Measurements from ENCODE around the gene CAMTA1. TPM values are rescaled to one million over a fixed set of nuclear protein-coding genes. Genes with fewer than 3 reads are reported as not detected.

CAMTA1 gene
- total RNA-seq, 1 experiment from 2014 or later, result 69.5 TPM

DNA sequence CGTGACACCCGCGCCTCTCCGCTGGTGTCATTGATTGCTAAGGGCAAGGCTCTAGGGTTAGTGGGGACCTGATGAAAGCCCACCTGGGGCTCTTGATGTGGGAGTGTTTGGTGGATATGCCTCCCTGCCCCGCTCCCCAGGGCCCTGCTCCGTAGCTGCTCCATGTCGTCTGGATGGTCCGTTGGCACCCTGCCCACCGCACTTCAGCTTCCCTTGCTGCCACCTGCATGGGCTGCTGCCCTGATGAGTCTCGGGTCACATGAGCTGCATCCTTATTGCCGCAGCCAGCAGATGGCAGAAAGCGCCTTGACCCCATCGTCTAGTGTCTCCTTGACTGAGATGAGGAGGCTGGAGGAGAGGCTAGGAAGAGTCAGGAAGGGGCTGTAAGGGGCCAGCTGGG, 439.4 kb downstream of the CAMTA1 start:
- Histone ChIP-seq H4K20me1 (ENCODE audit: insufficient read depth) (no peaks in the 10 kb centered on the region), H3K9me2 (ENCODE audit: insufficient read depth) (no peaks in the 10 kb centered on the region), H3K27ac (ENCODE audit: low read depth, low read length) (no peak overlapping the region), H3K36me3 (ENCODE audit: control insufficient read depth in 1 of 2, insufficient read depth in 2 of 2, low read length in 2 of 2) (no peaks in the 10 kb centered on the region), H2AFZ (ENCODE audit: low read depth, low read length, poor library complexity, severe bottlenecking) (no peak overlapping the region), H3K4me2 (ENCODE audit: low read length) (no peak overlapping the region), H3K4me3 (replicated peaks in 1 of 2; ENCODE audit: low read depth in 1 of 2, low read length in 2 of 2) (no peak overlapping the region), H3K4me1 (ENCODE audit: control insufficient read depth in 1 of 2, insufficient read depth in 2 of 2, low read length in 2 of 2) (peaks cover 9 to 24% of the 10 kb centered on the region in 2 experiments), H3K9me3 (ENCODE audit: control insufficient read depth in 1 of 2, insufficient read depth in 1 of 2, low read depth in 1 of 2, low read length in 2 of 2) (no peaks in the 10 kb centered on the region), H3K79me2 (ENCODE audit: insufficient read depth, low read length) (no peaks in the 10 kb centered on the region), H3K9ac (ENCODE audit: low read length) (no peak overlapping the region), H3K27me3 (ENCODE audit: insufficient read depth, low read length) (no peaks in the 10 kb centered on the region)
- TF ChIP-seq RAD21 (IDR thresholded peaks at IDR 0.05; ENCODE audit: low read depth) (peak; percentile 96), CBX3 (IDR thresholded peaks at IDR 0.05; ENCODE audit: low read depth) (no peak), ELF1 (IDR thresholded peaks at IDR 0.05; ENCODE audit: borderline replicate concordance, low read depth) (no peak), ZNF274 (IDR thresholded peaks at IDR 0.05; ENCODE audit: low read depth, low read length) (no peak), TCF7L2 (IDR thresholded peaks at IDR 0.05; ENCODE audit: borderline replicate concordance, extremely low read depth, insufficient read depth, insufficient read length) (no peak)
- TF ChIP-seq, protein P1, sequence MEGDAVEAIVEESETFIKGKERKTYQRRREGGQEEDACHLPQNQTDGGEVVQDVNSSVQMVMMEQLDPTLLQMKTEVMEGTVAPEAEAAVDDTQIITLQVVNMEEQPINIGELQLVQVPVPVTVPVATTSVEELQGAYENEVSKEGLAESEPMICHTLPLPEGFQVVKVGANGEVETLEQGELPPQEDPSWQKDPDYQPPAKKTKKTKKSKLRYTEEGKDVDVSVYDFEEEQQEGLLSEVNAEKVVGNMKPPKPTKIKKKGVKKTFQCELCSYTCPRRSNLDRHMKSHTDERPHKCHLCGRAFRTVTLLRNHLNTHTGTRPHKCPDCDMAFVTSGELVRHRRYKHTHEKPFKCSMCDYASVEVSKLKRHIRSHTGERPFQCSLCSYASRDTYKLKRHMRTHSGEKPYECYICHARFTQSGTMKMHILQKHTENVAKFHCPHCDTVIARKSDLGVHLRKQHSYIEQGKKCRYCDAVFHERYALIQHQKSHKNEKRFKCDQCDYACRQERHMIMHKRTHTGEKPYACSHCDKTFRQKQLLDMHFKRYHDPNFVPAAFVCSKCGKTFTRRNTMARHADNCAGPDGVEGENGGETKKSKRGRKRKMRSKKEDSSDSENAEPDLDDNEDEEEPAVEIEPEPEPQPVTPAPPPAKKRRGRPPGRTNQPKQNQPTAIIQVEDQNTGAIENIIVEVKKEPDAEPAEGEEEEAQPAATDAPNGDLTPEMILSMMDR (IDR thresholded peaks at IDR 0.05 in 2 of 3, conservative IDR thresholded peaks at IDR 0.05 in 1 of 3; ENCODE audit: borderline replicate concordance in 1 of 3, insufficient read depth in 1 of 3, low read depth in 2 of 3, low read length in 2 of 3), result peak; percentile 55 to 80 (median 71)
- BruUV-seq (replicated peaks), result no TSS peak
- RAD21 ChIA-PET (ENCODE audit: low non-redundant PET in 1 of 2, low total read pairs in 2 of 2, uncharacterized antibody in 2 of 2, unreplicated experiment in 2 of 2), result interaction anchor here (0.6 to 0.8 kb wide), 3 partner anchors 121 to 423 kb away, joined by 3 to 4 read pairs (median 4); no protein-coding TSS in a partner anchor
- intact Hi-C loops (cut with micrococcal nuclease), result loop anchor here (1.0 to 10.0 kb wide), 3 partner anchors 250 to 423 kb away; no protein-coding TSS in a partner anchor
- POLR2A ChIA-PET, result no interaction called here
- peak; percentile 37 for DNase-seq (ENCODE audit: low read depth, low spot score)
- CTCF ChIA-PET, result interaction anchor here (0.7 to 2.3 kb wide), 10 partner anchors 10 to 428 kb away, joined by 3 to 20 read pairs (median 4); no protein-coding TSS in a partner anchor
- peak; percentile 91 for ATAC-seq

Data from HCT116 (cell line).